ENCODE data around the gene GJA4. TPM values are rescaled to one million over a fixed set of nuclear protein-coding genes. Genes with fewer than 3 reads are reported as not detected.

Gene GJA4
- polyA plus RNA-seq, 1 of the 3 experiments (the other 2 are of a cell fraction), result not detected

GRCh38 chr1:34840426-34840825 is 47.6 kb downstream of the GJA4 start:
- no peak for TF ChIP-seq TAF1 (IDR thresholded peaks at IDR 0.05; ENCODE audit: borderline replicate concordance, low read depth, low read length)
- TF ChIP-seq RFX5 (IDR thresholded peaks at IDR 0.05; ENCODE audit: low read length), result no peak
- TF ChIP-seq REST (IDR thresholded peaks at IDR 0.05; ENCODE audit: low read depth, low read length), result no peak
- TF ChIP-seq MXI1 (IDR thresholded peaks at IDR 0.05; ENCODE audit: low read depth, low read length), result no peak
- H3K9me2 ChIP-seq, result no peaks in the 10 kb centered on the region
- CTCF ChIA-PET, result interaction anchor here (1.2 to 6.5 kb wide), 3 partner anchors 12 to 54 kb away, joined by 3 to 51 read pairs (median 5); no protein-coding TSS in a partner anchor
- no peaks in the 10 kb centered on the region for H4K20me1 ChIP-seq (ENCODE audit: insufficient read depth)
- H3K27ac ChIP-seq (ENCODE audit: low read depth in 2 of 2, low read length in 1 of 2), result no peak overlapping the region
- H3K36me3 ChIP-seq (replicated peaks in 1 of 2; ENCODE audit: control insufficient read depth in 1 of 2, insufficient read depth in 2 of 2, low read length in 1 of 2), result no peaks in the 10 kb centered on the region
- no peaks in the 10 kb centered on the region for H3K27me3 ChIP-seq (ENCODE audit: insufficient read depth)
- 63% methylated on average over 2 of the region's 3 CpGs for WGBS (ENCODE audit: low lambda C conversion rate)
- H2AFZ ChIP-seq (ENCODE audit: low read depth), result no peak overlapping the region
- no peak for DNase-seq
- no peaks in the 10 kb centered on the region for H3F3A ChIP-seq (replicated peaks; ENCODE audit: insufficient read depth)
- H3K4me2 ChIP-seq, result no peak overlapping the region
- POLR2A ChIA-PET, result no interaction called here
- H3K9me3 ChIP-seq, result no peaks in the 10 kb centered on the region
- no peak overlapping the region for H3K9ac ChIP-seq
- no peak overlapping the region for H3K4me3 ChIP-seq (ENCODE audit: low read depth in 2 of 2, low read length in 1 of 2)
- no peaks in the 10 kb centered on the region for H3K79me2 ChIP-seq (ENCODE audit: insufficient read depth)
- H3K4me1 ChIP-seq (ENCODE audit: control insufficient read depth in 1 of 2, insufficient read depth in 2 of 2, low read depth in 1 of 2, low read length in 1 of 2), result peaks cover 0 to 2% of the 10 kb centered on the region in 2 experiments; a peak in 1 of 4 replicates

- Histone ChIP-seq H3K4me3 (ENCODE audit: low read depth in 2 of 2, low read length in 1 of 2) (no peak overlapping the region), H3K9me2 (no peaks in the 10 kb centered on the region), H3K9ac (no peak overlapping the region), H3F3A (replicated peaks; ENCODE audit: insufficient read depth) (no peaks in the 10 kb centered on the region), H3K27me3 (ENCODE audit: insufficient read depth) (no peaks in the 10 kb centered on the region), H3K9me3 (no peaks in the 10 kb centered on the region), H3K36me3 (replicated peaks in 1 of 2; ENCODE audit: control insufficient read depth in 1 of 2, insufficient read depth in 2 of 2, low read length in 1 of 2) (no peaks in the 10 kb centered on the region), H2AFZ (ENCODE audit: low read depth) (no peak overlapping the region), H3K79me2 (ENCODE audit: insufficient read depth) (no peaks in the 10 kb centered on the region), H3K4me2 (no peak overlapping the region), H3K4me1 (ENCODE audit: control insufficient read depth in 1 of 2, insufficient read depth in 2 of 2, low read depth in 1 of 2, low read length in 1 of 2) (peaks cover 0 to 10% of the 10 kb centered on the region in 2 experiments; a peak in 1 of 4 replicates), H4K20me1 (ENCODE audit: insufficient read depth) (no peaks in the 10 kb centered on the region), H3K27ac (ENCODE audit: low read depth in 2 of 2, low read length in 1 of 2) (no peak overlapping the region)
- no peak for DNase-seq
- POLR2A ChIA-PET, result no interaction called here
- CTCF ChIA-PET, result interaction anchor here (0.7 to 6.5 kb wide), 2 partner anchors 11 to 55 kb away, joined by 4 to 51 read pairs; no protein-coding TSS in a partner anchor
- WGBS (ENCODE audit: low lambda C conversion rate), result 62% methylated on average over 3 of the region's 3 CpGs
- TF ChIP-seq FOSL2 (IDR thresholded peaks at IDR 0.05; ENCODE audit: borderline replicate concordance, low read depth) (no peak), RXRA (IDR thresholded peaks at IDR 0.05; ENCODE audit: borderline replicate concordance, low read depth) (no peak), SIN3A (IDR thresholded peaks at IDR 0.05; ENCODE audit: borderline replicate concordance, low read depth, low read length) (no peak), RCOR1 (IDR thresholded peaks at IDR 0.05; ENCODE audit: low read length) (no peak), SMC3 (IDR thresholded peaks at IDR 0.05; ENCODE audit: low read depth, low read length) (no peak), TAF1 (IDR thresholded peaks at IDR 0.05; ENCODE audit: borderline replicate concordance, low read depth, low read length) (no peak), MEF2A (IDR thresholded peaks at IDR 0.05; ENCODE audit: borderline replicate concordance, low read depth) (no peak), USF1 (IDR thresholded peaks at IDR 0.05; ENCODE audit: borderline replicate concordance, low read depth) (no peak), FOXJ3 (CRISPR knock-in tag; IDR thresholded peaks at IDR 0.05) (no peak)
These were observed 49.3 kb downstream of the GJA4 start for GRCh38 chr1:34842073-34842472.
